ENCODE data around the gene NACC2. TPM values are rescaled to one million over a fixed set of nuclear protein-coding genes. Genes with fewer than 3 reads are reported as not detected.

NACC2 gene
- total RNA-seq, 1 donor from 2014 or later, result 1.6 TPM

- H3K4me1 Mint-ChIP-seq, result no peaks in the 10 kb centered on the region
- no peaks in the 10 kb centered on the region for H3K9me3 Mint-ChIP-seq
- ChIA-PET CTCF (no interaction called here), POLR2A (interaction anchor here (0.6 kb wide), 1 partner anchor 50 kb away, joined by 3 read pairs; no protein-coding TSS in a partner anchor)
- DNase-seq (no peak), ATAC-seq (ENCODE audit: low read depth) (no peak)
- intact Hi-C loops (cut with micrococcal nuclease), result no loop called here
- TF ChIP-seq, protein P1, sequence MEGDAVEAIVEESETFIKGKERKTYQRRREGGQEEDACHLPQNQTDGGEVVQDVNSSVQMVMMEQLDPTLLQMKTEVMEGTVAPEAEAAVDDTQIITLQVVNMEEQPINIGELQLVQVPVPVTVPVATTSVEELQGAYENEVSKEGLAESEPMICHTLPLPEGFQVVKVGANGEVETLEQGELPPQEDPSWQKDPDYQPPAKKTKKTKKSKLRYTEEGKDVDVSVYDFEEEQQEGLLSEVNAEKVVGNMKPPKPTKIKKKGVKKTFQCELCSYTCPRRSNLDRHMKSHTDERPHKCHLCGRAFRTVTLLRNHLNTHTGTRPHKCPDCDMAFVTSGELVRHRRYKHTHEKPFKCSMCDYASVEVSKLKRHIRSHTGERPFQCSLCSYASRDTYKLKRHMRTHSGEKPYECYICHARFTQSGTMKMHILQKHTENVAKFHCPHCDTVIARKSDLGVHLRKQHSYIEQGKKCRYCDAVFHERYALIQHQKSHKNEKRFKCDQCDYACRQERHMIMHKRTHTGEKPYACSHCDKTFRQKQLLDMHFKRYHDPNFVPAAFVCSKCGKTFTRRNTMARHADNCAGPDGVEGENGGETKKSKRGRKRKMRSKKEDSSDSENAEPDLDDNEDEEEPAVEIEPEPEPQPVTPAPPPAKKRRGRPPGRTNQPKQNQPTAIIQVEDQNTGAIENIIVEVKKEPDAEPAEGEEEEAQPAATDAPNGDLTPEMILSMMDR (IDR thresholded peaks at IDR 0.05), result no peak
- no peak overlapping the region for H3K27ac Mint-ChIP-seq
- H3K27me3 Mint-ChIP-seq, result no peaks in the 10 kb centered on the region
- no peaks in the 10 kb centered on the region for H3K36me3 Mint-ChIP-seq (ENCODE audit: low read depth)
- H3K4me3 Mint-ChIP-seq, result no peak overlapping the region
Measured at GRCh38 chr9:136045595-136046553, 49.2 kb downstream of the NACC2 start.

- no peaks in the 10 kb centered on the region for H3K27me3 Mint-ChIP-seq
- H3K4me1 Mint-ChIP-seq, result no peaks in the 10 kb centered on the region
- H3K9me3 Mint-ChIP-seq, result no peaks in the 10 kb centered on the region
- DNase-seq (no peak), ATAC-seq (ENCODE audit: low read depth) (no peak)
- ChIA-PET POLR2A (interaction anchor here (0.6 kb wide), 2 partner anchors 50 to 77 kb away, joined by 3 read pairs; no protein-coding TSS in a partner anchor), CTCF (no interaction called here)
- H3K4me3 Mint-ChIP-seq, result no peak overlapping the region
- TF ChIP-seq, protein P1 (IDR thresholded peaks at IDR 0.05), result no peak
- H3K36me3 Mint-ChIP-seq (ENCODE audit: low read depth), result no peaks in the 10 kb centered on the region
- intact Hi-C loops (cut with micrococcal nuclease), result no loop called here
- H3K27ac Mint-ChIP-seq, result no peak overlapping the region
Measured at GRCh38 chr9:136044971-136045594, 50.0 kb downstream of the NACC2 start.

GRCh38 chr9:136044207-136044970, 50.7 kb downstream of the NACC2 start:
- TF ChIP-seq, protein P1 (IDR thresholded peaks at IDR 0.05), result no peak
- POLR2A ChIA-PET, result interaction anchor here (0.6 kb wide), 1 partner anchor 78 kb away, joined by 3 read pairs; no protein-coding TSS in a partner anchor
- intact Hi-C loops (cut with micrococcal nuclease), result no loop called here
- H3K27ac Mint-ChIP-seq, result no peak overlapping the region
- DNase-seq (no peak), ATAC-seq (ENCODE audit: low read depth) (no peak)
- no peaks in the 10 kb centered on the region for H3K36me3 Mint-ChIP-seq (ENCODE audit: low read depth)
- H3K9me3 Mint-ChIP-seq, result peaks cover 4% of the 10 kb centered on the region
- CTCF ChIA-PET, result no interaction called here
- no peak overlapping the region for H3K4me3 Mint-ChIP-seq
- no peaks in the 10 kb centered on the region for H3K4me1 Mint-ChIP-seq
- H3K27me3 Mint-ChIP-seq, result no peaks in the 10 kb centered on the region

GRCh38 chr9:136043441-136043991, 51.6 kb downstream of the NACC2 start:
- H3K9me3 Mint-ChIP-seq, result peaks cover 11% of the 10 kb centered on the region
- no peaks in the 10 kb centered on the region for H3K4me1 Mint-ChIP-seq
- DNase-seq, result no peak
- TF ChIP-seq, protein P1 (IDR thresholded peaks at IDR 0.05), result no peak
- no peak for ATAC-seq (ENCODE audit: low read depth)
- intact Hi-C loops (cut with micrococcal nuclease), result no loop called here
- no peaks in the 10 kb centered on the region for H3K27me3 Mint-ChIP-seq
- H3K36me3 Mint-ChIP-seq (ENCODE audit: low read depth), result no peaks in the 10 kb centered on the region
- no peak overlapping the region for H3K27ac Mint-ChIP-seq
- no peak overlapping the region for H3K4me3 Mint-ChIP-seq
- ChIA-PET POLR2A (no interaction called here), CTCF (no interaction called here)
